ENCODE measurements around the gene MEGF11. TPM values are rescaled to one million over a fixed set of nuclear protein-coding genes. Genes with fewer than 3 reads are reported as not detected.

MEGF11 gene
- total RNA-seq, 1 donor from 2014 or later, result 0.06 TPM

DNA sequence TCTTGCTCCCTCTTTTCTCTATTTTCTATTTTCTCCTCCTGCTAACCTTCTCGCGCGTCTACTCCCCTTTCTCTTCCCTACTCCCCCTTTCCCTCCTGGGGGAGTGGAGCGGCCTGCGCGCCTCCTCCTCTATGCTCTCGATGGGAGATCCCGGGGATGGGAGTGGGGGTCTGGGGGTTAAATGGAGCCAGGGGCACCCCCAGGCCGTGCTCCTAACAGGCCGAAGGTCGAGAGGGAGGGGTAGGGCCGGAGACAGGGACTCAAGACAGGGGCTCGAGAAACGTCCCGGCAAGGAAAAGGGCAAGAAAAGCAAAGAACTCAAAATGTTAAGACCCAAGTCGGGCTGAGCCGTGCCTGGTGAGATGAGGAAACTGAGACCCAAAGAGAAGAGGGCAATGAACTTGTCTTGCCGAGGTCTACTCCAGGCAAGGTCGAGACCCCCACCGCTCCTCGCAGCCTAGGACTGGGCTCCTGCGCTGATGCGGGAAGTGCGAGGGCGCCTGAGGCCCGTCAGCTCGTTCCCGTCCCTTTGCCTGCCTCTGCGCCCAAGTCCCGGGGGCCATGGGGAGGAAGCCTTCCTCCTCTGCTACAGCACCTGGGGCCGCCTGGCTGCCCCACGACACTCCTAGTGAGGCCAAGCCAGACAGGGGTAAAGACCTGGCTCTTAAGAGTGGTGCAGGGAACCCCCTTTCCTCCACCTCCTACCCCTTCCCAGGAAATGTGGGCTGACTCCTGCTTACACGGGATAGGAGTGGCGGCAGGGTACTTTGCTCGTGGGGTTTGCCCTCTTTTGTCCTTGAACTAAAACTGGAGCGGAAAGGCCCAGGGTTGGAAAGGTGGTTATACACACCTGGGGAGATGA is 770 bp upstream of the MEGF11 start:
- H3K9me3 Mint-ChIP-seq, result no peaks in the 10 kb centered on the region
- Histone ChIP-seq H3K36me3 (no peaks in the 10 kb centered on the region), H3K9ac (no peak overlapping the region), H3K4me3 (peak overlapping the region; percentile 75), H3K27me3 (peaks cover 94% of the 10 kb centered on the region), H4K20me1 (ENCODE audit: low read depth) (peaks cover 16% of the 10 kb centered on the region), H3K27ac (no peak overlapping the region), H3K9me3 (ENCODE audit: low read depth) (no peaks in the 10 kb centered on the region), H3K79me2 (ENCODE audit: low read depth) (no peaks in the 10 kb centered on the region), H3K4me1 (peaks cover 17% of the 10 kb centered on the region), H3K4me2 (peak overlapping the region; percentile 100), H3F3A (ENCODE audit: low read depth) (peaks cover 17% of the 10 kb centered on the region), H2AFZ (replicated peaks) (peak overlapping the region; percentile 93)
- peaks cover 43% of the 10 kb centered on the region for H3K27me3 Mint-ChIP-seq (ENCODE audit: insufficient read depth, low read depth)
- no peaks in the 10 kb centered on the region for H3K36me3 Mint-ChIP-seq
- H3K27ac Mint-ChIP-seq, result no peak overlapping the region
- peaks cover 30% of the 10 kb centered on the region for H3K4me1 Mint-ChIP-seq
- peak; percentile 50 for DNase-seq (ENCODE audit: low spot score)
- H3K4me3 Mint-ChIP-seq, result peak overlapping the region; percentile 86
- TF ChIP-seq, protein P1, sequence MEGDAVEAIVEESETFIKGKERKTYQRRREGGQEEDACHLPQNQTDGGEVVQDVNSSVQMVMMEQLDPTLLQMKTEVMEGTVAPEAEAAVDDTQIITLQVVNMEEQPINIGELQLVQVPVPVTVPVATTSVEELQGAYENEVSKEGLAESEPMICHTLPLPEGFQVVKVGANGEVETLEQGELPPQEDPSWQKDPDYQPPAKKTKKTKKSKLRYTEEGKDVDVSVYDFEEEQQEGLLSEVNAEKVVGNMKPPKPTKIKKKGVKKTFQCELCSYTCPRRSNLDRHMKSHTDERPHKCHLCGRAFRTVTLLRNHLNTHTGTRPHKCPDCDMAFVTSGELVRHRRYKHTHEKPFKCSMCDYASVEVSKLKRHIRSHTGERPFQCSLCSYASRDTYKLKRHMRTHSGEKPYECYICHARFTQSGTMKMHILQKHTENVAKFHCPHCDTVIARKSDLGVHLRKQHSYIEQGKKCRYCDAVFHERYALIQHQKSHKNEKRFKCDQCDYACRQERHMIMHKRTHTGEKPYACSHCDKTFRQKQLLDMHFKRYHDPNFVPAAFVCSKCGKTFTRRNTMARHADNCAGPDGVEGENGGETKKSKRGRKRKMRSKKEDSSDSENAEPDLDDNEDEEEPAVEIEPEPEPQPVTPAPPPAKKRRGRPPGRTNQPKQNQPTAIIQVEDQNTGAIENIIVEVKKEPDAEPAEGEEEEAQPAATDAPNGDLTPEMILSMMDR (IDR thresholded peaks at IDR 0.05), result no peak
- TF ChIP-seq EZH2 (IDR thresholded peaks at IDR 0.05) (peak; percentile 69), EZH2phosphoT487 (IDR thresholded peaks at IDR 0.05) (peak; percentile 84)

DNA sequence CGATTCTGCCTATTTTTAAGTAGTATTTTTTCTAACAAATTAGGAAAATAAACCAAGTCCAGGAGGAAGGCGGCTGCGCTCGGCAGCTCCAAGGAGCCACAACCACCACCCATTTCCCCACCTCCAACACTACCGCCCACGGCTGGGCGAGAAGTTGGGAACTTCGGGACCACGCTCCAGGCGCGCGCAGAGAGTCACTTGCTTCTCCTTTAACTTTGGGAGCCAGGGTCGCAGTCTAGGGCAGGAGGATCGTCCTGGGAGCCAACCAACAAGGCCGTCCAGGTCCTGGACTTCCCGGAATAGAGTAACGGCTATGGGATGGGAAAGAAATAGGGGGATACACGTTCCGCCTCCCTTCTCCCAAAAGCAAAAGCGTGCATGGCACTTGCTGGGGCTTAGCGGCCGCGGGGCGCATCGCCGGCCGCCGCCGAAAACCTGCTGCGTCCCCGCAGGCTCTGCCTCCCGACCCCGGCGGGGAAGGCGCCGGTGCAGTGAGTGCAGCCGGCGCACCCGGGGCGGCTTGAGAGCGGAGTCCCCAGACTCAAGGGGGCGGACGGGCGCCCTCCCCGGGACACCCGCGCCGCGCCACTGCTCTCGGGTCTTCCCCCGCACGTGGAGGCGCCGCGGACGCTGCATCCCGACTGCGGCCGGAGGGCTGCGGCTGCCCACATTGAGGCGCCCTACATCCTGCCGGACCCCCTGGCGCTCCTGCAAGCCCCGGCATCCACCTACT is 699 bp downstream of the MEGF11 start:
- Histone ChIP-seq H3K36me3 (no peaks in the 10 kb centered on the region), H3K4me3 (peak overlapping the region; percentile 75), H3K79me2 (ENCODE audit: low read depth) (no peaks in the 10 kb centered on the region), H3K4me1 (peaks cover 17% of the 10 kb centered on the region), H3F3A (ENCODE audit: low read depth) (peaks cover 17% of the 10 kb centered on the region), H2AFZ (replicated peaks) (peak overlapping the region; percentile 93), H3K4me2 (peak overlapping the region; percentile 100), H3K9ac (no peak overlapping the region), H3K27me3 (peaks cover 98% of the 10 kb centered on the region), H4K20me1 (ENCODE audit: low read depth) (peaks cover 16% of the 10 kb centered on the region), H3K9me3 (ENCODE audit: low read depth) (no peaks in the 10 kb centered on the region), H3K27ac (no peak overlapping the region)
- peak; percentile 70 for DNase-seq (ENCODE audit: low spot score)
- TF ChIP-seq, protein P1 (IDR thresholded peaks at IDR 0.05), result no peak
- peak; percentile 90 for TF ChIP-seq EZH2 (IDR thresholded peaks at IDR 0.05)
- Mint-ChIP-seq H3K27ac (no peak overlapping the region), H3K4me1 (peaks cover 33% of the 10 kb centered on the region), H3K4me3 (peak overlapping the region; percentile 87), H3K9me3 (no peaks in the 10 kb centered on the region), H3K36me3 (no peaks in the 10 kb centered on the region), H3K27me3 (ENCODE audit: insufficient read depth, low read depth) (peaks cover 43% of the 10 kb centered on the region)

DNA sequence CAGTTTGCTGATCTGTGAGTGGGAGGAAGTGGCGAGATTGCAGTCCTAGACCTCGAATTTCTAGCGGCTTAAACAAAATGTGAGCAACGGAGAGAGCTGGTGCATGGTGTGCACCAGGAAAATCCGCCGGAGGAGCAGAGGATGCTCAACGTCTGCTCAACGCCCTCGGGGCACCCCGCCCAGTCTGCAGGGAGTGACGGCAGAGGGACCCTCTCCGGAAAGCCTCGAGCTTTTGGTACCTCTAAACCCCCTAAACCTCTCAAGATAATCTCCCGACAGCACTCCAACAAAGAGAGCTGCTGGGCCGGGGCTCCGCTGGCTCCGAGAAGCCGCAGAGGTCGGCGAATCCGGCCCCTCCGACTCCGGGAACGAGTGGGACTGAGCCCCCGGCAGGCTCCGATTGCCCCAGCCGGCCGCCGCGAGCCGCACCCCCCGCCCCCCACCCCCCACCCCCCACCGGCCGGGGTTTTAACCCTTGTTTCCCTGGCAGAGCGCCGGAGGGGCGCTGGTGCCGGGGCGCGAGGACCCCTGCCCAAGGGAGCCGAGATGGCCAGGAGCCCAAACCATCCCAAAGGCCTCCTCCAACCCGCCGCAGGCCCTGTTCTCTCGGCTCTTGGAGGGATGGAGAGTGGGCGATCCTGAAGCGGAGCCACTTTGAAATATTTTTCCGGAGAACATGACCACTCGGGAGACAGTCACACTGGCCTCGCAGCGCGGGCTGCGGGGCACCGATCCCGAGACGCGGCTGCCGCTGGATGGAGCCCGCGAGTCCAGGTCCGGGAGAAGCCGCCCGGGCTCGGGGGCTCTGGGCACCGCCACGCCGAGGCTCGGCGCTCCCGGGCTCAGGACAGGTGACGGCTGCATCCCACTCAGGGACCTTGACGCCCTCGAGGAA is 1.5 kb downstream of the MEGF11 start:
- TF ChIP-seq EZH2 (IDR thresholded peaks at IDR 0.05) (no peak), EZH2phosphoT487 (IDR thresholded peaks at IDR 0.05) (no peak)
- TF ChIP-seq, protein P1 (IDR thresholded peaks at IDR 0.05), result peak; percentile 71
- Histone ChIP-seq H3K27ac (no peak overlapping the region), H3F3A (ENCODE audit: low read depth) (peaks cover 17% of the 10 kb centered on the region), H3K36me3 (no peaks in the 10 kb centered on the region), H3K4me2 (peak overlapping the region; percentile 100), H3K27me3 (peaks cover 90% of the 10 kb centered on the region), H4K20me1 (ENCODE audit: low read depth) (peaks cover 16% of the 10 kb centered on the region), H3K79me2 (ENCODE audit: low read depth) (no peaks in the 10 kb centered on the region), H2AFZ (replicated peaks) (peak overlapping the region; percentile 93), H3K4me1 (peaks cover 17% of the 10 kb centered on the region), H3K4me3 (peak overlapping the region; percentile 75), H3K9me3 (ENCODE audit: low read depth) (no peaks in the 10 kb centered on the region), H3K9ac (no peak overlapping the region)
- no peak overlapping the region for H3K27ac Mint-ChIP-seq
- peak; percentile 87 for DNase-seq (ENCODE audit: low spot score)
- no peaks in the 10 kb centered on the region for H3K36me3 Mint-ChIP-seq
- H3K9me3 Mint-ChIP-seq, result no peaks in the 10 kb centered on the region
- peaks cover 43% of the 10 kb centered on the region for H3K27me3 Mint-ChIP-seq (ENCODE audit: insufficient read depth, low read depth)
- H3K4me3 Mint-ChIP-seq, result peak overlapping the region; percentile 87
- H3K4me1 Mint-ChIP-seq, result peaks cover 33% of the 10 kb centered on the region

All from neural progenitor cell (in vitro differentiated cells).